Activated CD8-positive, alpha-beta memory T cell treated with anti-CD3 and anti-CD28 coated beads, Interleukin-2, amount 10 ng/mL, durations not matched to agents 7 days and 5 days (primary cell): ENCODE results near the gene COL18A1. TPM values are rescaled to one million over a fixed set of nuclear protein-coding genes. Genes with fewer than 3 reads are reported as not detected.
"Not testable (repeated sequence)": the region's sequence is repeated elsewhere in the genome, so short reads cannot be mapped to it uniquely, and the experiment has no call there.

ENCODE experiments used
- ATAC-seq: fragments of 150-1000 bp; cut with Tn5 transposase; one replicate; pipeline ENCODE4 v1.10.0; 2021; ENCODE audit warnings: moderate library complexity
- CTCF ChIA-PET: fragments of 350-600 bp; sonication (Branson Sonifier 250); formaldehyde crosslinking; loops from one replicate; lab custom pipeline; 2021; ENCODE audit warnings: antibody characterized with exemption; lab: Charles Lee
- DNase-seq: peaks from one replicate; pipeline ENCODE4 v3.0.0-alpha.2; 2020
- H3K27ac Mint-ChIP-seq: one replicate; pipeline ENCODE4 v1.8.0; 2021; ENCODE audit warnings: mild to moderate bottlenecking, mixed read lengths
- H3K27me3 Mint-ChIP-seq: one replicate; pipeline ENCODE4 v1.8.0; 2021; ENCODE audit warnings: mixed read lengths
- H3K36me3 Mint-ChIP-seq: one replicate; pipeline ENCODE4 v1.8.0; 2021; ENCODE audit warnings: mild to moderate bottlenecking, mixed read lengths
- H3K4me1 Mint-ChIP-seq: one replicate; pipeline ENCODE4 v1.8.0; 2021; ENCODE audit warnings: mixed read lengths
- H3K4me3 Mint-ChIP-seq: one replicate; pipeline ENCODE4 v1.8.0; 2021; ENCODE audit warnings: mild to moderate bottlenecking, moderate library complexity, mixed read lengths
- H3K9me3 Mint-ChIP-seq: one replicate; pipeline ENCODE4 v1.8.0; 2022; ENCODE audit warnings: low read depth, mixed read lengths
- total RNA-seq, 2 experiments: library from RNA; stranded (reverse); gene quantifications; one replicate each; pipeline ENCODE4 v1.2.3, GENCODE V29; 2021

COL18A1 gene
- total RNA-seq, 2 experiments from 2014 or later, result 5.2 to 7.3 TPM

DNA sequence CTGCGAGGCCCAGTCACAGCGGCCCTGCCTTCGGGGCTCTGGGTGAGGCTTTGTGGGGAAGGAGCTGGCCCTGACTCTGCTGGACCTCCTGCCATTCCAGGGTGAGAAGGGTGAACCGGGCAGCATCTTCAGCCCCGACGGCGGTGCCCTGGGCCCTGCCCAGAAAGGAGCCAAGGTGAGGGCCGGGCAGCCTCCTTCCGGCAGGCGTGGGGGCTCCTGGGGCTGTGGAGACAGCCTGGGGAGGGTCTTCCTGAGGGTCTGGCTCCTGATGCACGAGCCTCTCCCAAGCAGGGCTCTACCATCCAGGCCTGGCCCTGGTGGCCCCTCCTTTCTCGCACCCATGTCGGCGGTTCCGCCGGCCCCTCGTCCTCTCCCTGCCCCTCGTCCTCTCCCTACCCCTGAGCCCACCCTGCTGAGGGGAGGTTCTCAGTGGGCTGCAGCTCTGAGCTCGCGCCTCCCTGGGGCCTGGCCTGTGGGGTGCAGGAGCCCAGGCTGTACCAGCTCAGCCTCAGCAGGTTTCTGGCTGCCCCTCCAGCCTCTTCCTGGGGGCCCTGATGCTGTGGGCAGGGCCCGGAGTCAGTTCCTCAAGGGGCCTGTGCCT is 88.5 kb downstream of the COL18A1 start:
- ATAC-seq (no peak), DNase-seq (no peak)
- Mint-ChIP-seq H3K36me3 (no peaks in the 10 kb centered on the region), H3K27me3 (no peaks in the 10 kb centered on the region), H3K4me3 (no peak overlapping the region), H3K9me3 (no peaks in the 10 kb centered on the region), H3K4me1 (no peaks in the 10 kb centered on the region), H3K27ac (no peak overlapping the region)
- CTCF ChIA-PET, result no interaction called here

GRCh38 chr21:45494135-45494850 is 89.3 kb downstream of the COL18A1 start:
- DNase-seq (no peak), ATAC-seq (no peak)
- peaks cover 2% of the 10 kb centered on the region for H3K9me3 Mint-ChIP-seq
- CTCF ChIA-PET, result no interaction called here
- H3K4me1 Mint-ChIP-seq, result no peaks in the 10 kb centered on the region
- no peak overlapping the region for H3K27ac Mint-ChIP-seq
- no peaks in the 10 kb centered on the region for H3K27me3 Mint-ChIP-seq
- H3K36me3 Mint-ChIP-seq, result no peaks in the 10 kb centered on the region
- H3K4me3 Mint-ChIP-seq, result no peak overlapping the region

- no peaks in the 10 kb centered on the region for H3K36me3 Mint-ChIP-seq
- no peaks in the 10 kb centered on the region for H3K4me1 Mint-ChIP-seq
- ATAC-seq (no peak), DNase-seq (no peak)
- no peak overlapping the region for H3K27ac Mint-ChIP-seq
- CTCF ChIA-PET, result no interaction called here
- peaks cover 7% of the 10 kb centered on the region for H3K9me3 Mint-ChIP-seq
- H3K27me3 Mint-ChIP-seq, result no peaks in the 10 kb centered on the region
- no peak overlapping the region for H3K4me3 Mint-ChIP-seq
Observed at GRCh38 chr21:45494851-45495680, 90.1 kb downstream of the COL18A1 start.

DNA sequence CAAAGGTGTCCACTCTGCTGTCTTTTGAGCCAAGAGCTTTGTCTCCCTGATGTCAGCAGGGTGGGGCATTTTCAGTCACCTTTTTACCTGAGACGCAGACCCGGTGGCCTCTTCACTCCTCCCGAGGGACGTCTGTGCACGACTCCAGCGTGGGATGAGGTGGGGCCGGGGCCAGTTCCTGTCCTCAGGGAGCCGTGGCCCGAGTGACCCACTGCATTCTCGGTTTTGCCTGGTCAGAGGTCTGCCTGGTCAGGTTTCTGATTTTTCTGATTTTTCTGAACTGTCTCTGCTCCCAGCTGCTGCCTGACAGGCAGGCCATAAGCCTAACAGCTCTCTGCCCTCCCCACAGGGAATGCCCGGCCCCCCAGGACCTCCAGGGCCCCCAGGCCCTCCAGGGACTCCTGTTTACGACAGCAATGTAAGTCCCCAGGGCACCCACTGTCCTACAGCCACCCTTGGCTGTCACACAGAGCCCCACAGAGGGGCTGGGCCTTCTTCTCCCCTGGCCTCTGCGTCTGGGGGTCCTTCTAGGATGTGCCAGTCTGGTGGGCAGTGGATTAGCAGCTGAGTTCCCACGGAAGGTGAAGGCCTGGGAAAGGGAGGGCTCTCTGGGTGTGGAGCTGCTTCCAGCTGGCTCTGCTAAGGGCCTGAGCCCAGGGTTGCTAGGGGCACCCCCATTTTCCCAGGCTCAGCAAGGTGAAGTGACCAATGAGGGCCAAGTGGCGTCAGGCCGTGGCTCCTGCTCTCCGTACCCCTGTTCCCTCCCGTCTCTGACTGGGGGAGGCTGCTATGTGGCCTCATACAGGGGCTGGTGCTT is 91.4 kb downstream of the COL18A1 start:
- ATAC-seq (no peak), DNase-seq (no peak)
- CTCF ChIA-PET, result interaction anchor here (0.9 kb wide), 1 partner anchor 368 kb away, joined by 3 read pairs; no protein-coding TSS in a partner anchor
- Mint-ChIP-seq H3K4me3 (no peak overlapping the region), H3K27ac (no peak overlapping the region), H3K9me3 (peaks cover 7% of the 10 kb centered on the region), H3K36me3 (no peaks in the 10 kb centered on the region), H3K27me3 (no peaks in the 10 kb centered on the region), H3K4me1 (no peaks in the 10 kb centered on the region)

DNA sequence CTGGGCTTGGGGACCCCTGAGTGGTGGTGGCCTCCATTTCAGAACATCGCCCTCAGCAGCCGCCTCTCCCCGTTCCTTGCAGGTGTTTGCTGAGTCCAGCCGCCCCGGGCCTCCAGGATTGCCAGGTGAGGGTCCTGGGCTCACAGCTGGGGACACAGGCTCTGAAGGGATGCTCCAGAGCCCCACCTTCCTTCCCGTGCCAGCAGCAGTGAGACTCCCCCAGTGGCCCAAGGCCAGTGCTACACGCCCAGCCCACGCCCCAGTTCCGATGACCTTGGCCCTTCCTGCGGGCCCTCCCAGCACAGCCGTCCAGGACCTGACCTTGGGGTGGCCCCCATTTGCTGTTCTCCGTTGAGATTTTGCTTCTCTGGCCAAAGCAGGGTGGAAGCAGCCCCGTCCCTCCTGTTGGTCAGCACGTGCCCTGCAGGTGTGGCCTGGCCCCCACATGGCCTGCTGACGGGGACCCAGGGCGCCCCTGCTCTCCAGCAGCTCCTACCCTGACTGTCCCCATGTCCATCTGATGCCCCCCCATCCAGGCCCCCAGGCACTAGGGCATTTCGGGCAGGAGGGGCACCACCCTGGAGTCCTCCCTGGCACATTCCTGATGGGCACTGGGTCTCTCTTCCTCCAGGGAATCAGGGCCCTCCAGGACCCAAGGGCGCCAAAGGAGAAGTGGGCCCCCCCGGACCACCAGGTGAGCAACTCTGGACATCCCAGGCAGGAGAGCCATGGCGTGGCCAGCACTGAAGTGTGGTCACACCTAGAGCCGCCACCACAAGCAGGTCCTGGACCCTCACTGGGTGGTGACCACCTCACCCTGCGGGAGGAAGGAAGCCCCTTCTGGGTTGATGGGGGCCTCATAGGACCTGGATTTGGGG is 92.2 kb downstream of the COL18A1 start:
- H3K4me3 Mint-ChIP-seq, result no peak overlapping the region
- no peaks in the 10 kb centered on the region for H3K36me3 Mint-ChIP-seq
- CTCF ChIA-PET, result no interaction called here
- H3K27me3 Mint-ChIP-seq, result no peaks in the 10 kb centered on the region
- ATAC-seq (no peak), DNase-seq (no peak)
- H3K9me3 Mint-ChIP-seq, result peaks cover 7% of the 10 kb centered on the region
- H3K4me1 Mint-ChIP-seq, result peaks cover under 1% of the 10 kb centered on the region
- H3K27ac Mint-ChIP-seq, result no peak overlapping the region

GRCh38 chr21:45497846-45498645 is 93.1 kb downstream of the COL18A1 start:
- H3K4me1 Mint-ChIP-seq, result peaks cover 1% of the 10 kb centered on the region
- H3K36me3 Mint-ChIP-seq, result no peaks in the 10 kb centered on the region
- CTCF ChIA-PET, result no interaction called here
- H3K4me3 Mint-ChIP-seq, result no peak overlapping the region
- DNase-seq, result no peak
- no peak overlapping the region for H3K27ac Mint-ChIP-seq
- ATAC-seq, result no peak
- no peaks in the 10 kb centered on the region for H3K27me3 Mint-ChIP-seq
- peaks cover 7% of the 10 kb centered on the region for H3K9me3 Mint-ChIP-seq

GRCh38 chr21:45498646-45499000 is 93.7 kb downstream of the COL18A1 start:
- CTCF ChIA-PET, result no interaction called here
- no peak overlapping the region for H3K27ac Mint-ChIP-seq
- no peaks in the 10 kb centered on the region for H3K36me3 Mint-ChIP-seq
- DNase-seq (no peak), ATAC-seq (no peak)
- peaks cover 7% of the 10 kb centered on the region for H3K9me3 Mint-ChIP-seq
- H3K27me3 Mint-ChIP-seq, result no peaks in the 10 kb centered on the region
- no peak overlapping the region for H3K4me3 Mint-ChIP-seq
- H3K4me1 Mint-ChIP-seq, result peaks cover 1% of the 10 kb centered on the region

DNA sequence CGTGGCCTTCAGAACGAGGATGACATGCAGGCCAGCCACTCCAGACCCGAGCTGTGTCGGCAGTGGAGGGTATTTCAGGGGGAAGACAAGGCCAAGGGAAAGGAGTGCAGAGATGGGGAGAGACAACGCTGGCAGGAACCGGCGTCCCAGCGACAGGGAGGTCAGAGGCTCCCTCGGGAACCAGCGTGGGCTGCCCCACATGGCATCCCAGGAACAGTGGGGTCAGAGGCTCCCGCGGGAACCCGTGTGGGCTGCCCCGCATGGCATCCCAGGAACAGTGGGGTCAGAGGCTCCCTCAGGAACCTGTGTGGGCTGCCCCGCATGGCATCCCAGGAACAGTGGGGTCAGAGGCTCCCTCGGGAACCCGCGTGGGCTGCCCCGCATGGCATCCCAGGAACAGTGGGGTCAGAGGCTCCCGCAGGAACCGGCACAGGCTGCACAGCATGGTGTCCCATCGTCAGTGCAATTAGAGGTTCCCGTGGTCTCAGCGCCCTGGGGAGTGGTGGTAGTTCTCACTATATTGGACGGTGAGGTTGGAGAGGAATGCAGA is 94.3 kb downstream of the COL18A1 start:
- H3K36me3 Mint-ChIP-seq, result no peaks in the 10 kb centered on the region
- peaks cover 7% of the 10 kb centered on the region for H3K9me3 Mint-ChIP-seq
- no peak for ATAC-seq
- CTCF ChIA-PET, result no interaction called here
- peaks cover 1% of the 10 kb centered on the region for H3K4me1 Mint-ChIP-seq
- no peak overlapping the region for H3K4me3 Mint-ChIP-seq
- no peaks in the 10 kb centered on the region for H3K27me3 Mint-ChIP-seq
- DNase-seq, result no peak
- no peak overlapping the region for H3K27ac Mint-ChIP-seq

DNA sequence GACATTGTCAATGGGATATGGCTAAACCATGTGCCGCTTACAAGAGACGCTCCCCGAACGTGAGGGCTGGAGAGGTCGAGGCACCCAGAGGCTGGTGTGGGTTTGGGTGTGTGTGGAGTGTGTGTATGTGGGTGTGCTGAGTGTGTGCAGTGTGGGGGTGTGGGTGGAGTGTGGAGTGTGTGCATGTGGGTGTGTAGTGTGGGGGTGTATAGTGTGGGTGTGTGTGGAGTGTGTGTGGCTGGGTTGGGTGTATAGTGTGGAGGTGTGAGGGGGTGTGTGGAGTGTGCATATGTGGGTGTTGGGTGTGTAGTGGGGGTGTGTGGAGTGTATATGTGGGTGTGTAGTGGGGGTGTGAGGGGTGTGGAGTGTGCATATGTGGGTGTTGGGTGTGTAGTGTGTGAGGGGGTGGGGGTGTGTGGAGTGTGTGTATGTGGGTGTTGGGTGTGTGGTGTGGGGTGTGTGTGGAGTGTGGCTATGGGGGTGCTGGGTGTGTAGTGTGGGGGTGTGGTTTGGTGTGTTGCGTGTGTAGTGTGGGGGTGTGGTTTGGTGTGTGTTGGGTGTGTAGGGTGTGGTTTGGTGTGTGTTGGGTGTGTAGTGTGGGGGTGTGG is 95.1 kb downstream of the COL18A1 start:
- peaks cover 7% of the 10 kb centered on the region for H3K9me3 Mint-ChIP-seq
- peaks cover 1% of the 10 kb centered on the region for H3K4me1 Mint-ChIP-seq
- DNase-seq (no peak), ATAC-seq (no peak)
- H3K27me3 Mint-ChIP-seq, result no peaks in the 10 kb centered on the region
- H3K27ac Mint-ChIP-seq, result no peak overlapping the region
- H3K36me3 Mint-ChIP-seq, result no peaks in the 10 kb centered on the region
- H3K4me3 Mint-ChIP-seq, result no peak overlapping the region
- CTCF ChIA-PET, result no interaction called here

DNA sequence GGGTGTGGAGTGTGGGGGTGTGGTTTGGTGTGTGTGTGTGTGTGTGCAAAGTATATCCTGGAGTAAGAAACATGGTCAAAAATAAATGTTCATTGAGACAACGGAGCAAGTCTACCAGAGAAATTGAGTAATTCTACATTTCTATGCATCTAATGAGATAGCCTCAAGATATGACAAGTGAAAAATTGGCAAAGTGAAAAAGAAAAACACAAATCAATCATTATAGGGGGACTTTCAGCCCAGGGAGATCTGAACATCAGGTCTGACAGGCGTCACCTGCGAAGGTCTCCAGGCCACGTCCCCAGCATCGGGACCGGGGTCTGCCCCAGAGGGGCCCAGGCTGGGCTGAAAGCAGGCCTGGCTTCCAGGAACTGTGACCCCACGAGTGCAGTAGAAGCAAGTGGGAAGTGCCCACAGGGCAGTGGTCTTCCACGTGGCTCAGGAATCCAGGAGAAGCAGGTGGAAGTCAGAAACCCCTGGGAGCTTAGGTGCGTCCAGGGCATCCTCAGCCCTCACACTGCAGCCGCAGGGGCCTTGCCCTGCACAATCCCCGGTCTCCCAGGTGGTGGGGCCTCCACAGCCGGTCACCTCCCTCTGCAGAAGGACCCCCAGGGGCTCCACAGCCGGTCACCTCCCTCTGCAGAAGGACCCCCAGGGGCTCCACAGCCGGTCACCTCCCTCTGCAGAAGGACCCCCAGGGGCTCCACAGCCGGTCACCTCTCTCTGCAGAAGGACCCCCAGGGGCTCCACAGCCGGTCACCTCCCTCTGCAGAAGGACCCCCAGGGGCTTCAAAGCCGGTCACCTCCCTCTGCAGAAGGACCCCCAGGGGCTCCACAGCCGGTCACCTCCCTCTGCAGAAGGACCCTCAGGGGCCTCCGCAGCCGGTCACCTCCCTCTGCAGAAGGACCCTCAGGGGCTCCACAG is 96.4 kb downstream of the COL18A1 start:
- H3K9me3 Mint-ChIP-seq, H3K4me1 Mint-ChIP-seq, CTCF ChIA-PET: not testable (repeated sequence)

GRCh38 chr21:45502006-45502345 is 97.0 kb downstream of the COL18A1 start:
- Mint-ChIP-seq H3K36me3 (no peaks in the 10 kb centered on the region), H3K27ac (no peak overlapping the region), H3K27me3 (no peaks in the 10 kb centered on the region), H3K9me3 (peaks cover 7% of the 10 kb centered on the region), H3K4me3 (no peak overlapping the region), H3K4me1 (peaks cover 1% of the 10 kb centered on the region)
- DNase-seq (no peak), ATAC-seq (no peak)
- CTCF ChIA-PET, result no interaction called here

More for the DNA sequence above, 96.4 kb downstream of the COL18A1 start:
- not testable (repeated sequence) for H3K27ac Mint-ChIP-seq, H3K4me3 Mint-ChIP-seq, H3K36me3 Mint-ChIP-seq, H3K27me3 Mint-ChIP-seq, DNase-seq
- peak; percentile 29 for ATAC-seq
